Measurements from ENCODE around the gene NRBF2. TPM values are rescaled to one million over a fixed set of nuclear protein-coding genes. Genes with fewer than 3 reads are reported as not detected.

The NRBF2 gene
- total RNA-seq, 4 donors from 2014 or later, result 17.3 to 24.0 (median 22.7) TPM

GRCh38 chr10:63156236-63156635, 23.1 kb downstream of the NRBF2 start:
- intact Hi-C loops (cut with DNase I; ENCODE audit: low total_unique reads), result loop anchor here (10.0 kb wide), 1 partner anchor 561 kb away; no protein-coding TSS in a partner anchor
- no peak overlapping the region for H3K4me3 ChIP-seq (ENCODE audit: low read depth, poor library complexity, severe bottlenecking)
- DNase-seq (ENCODE audit: low spot score in 2 of 2), result no peak
- no peak for TF ChIP-seq POLR2A (IDR thresholded peaks at IDR 0.05)
- TF ChIP-seq CTCF (IDR thresholded peaks at IDR 0.05), result no peak
- 51 to 54% methylated on average over 2 of the region's 2 CpGs for WGBS, 2 donors

GRCh38 chr10:63157845-63158624, 24.9 kb downstream of the NRBF2 start:
- TF ChIP-seq CTCF (IDR thresholded peaks at IDR 0.05) (peak in 1 of 3 donors; percentile 29), POLR2A (IDR thresholded peaks at IDR 0.05) (no peak)
- intact Hi-C loops (cut with DNase I; ENCODE audit: low total_unique reads), result loop anchor here (10.0 kb wide), 1 partner anchor 563 kb away; no protein-coding TSS in a partner anchor
- H3K4me3 ChIP-seq (ENCODE audit: low read depth, poor library complexity, severe bottlenecking), result no peak overlapping the region
- no peak for DNase-seq (ENCODE audit: low spot score in 2 of 2)
- 64% methylated on average over 3 of the region's 3 CpGs for WGBS, 2 donors

- intact Hi-C loops (cut with DNase I; ENCODE audit: low total_unique reads), result loop anchor here (10.0 kb wide), 1 partner anchor 563 kb away; no protein-coding TSS in a partner anchor
- WGBS, 2 donors, result 54 to 63% methylated on average over 2 of the region's 2 CpGs
- no peak overlapping the region for H3K4me3 ChIP-seq (ENCODE audit: low read depth, poor library complexity, severe bottlenecking)
- TF ChIP-seq POLR2A (IDR thresholded peaks at IDR 0.05) (no peak), CTCF (IDR thresholded peaks at IDR 0.05) (no peak)
- no peak for DNase-seq (ENCODE audit: low spot score in 2 of 2)
Observed at GRCh38 chr10:63161592-63161991, 28.5 kb downstream of the NRBF2 start.

- TF ChIP-seq POLR2A (IDR thresholded peaks at IDR 0.05) (no peak), CTCF (IDR thresholded peaks at IDR 0.05) (no peak)
- H3K4me3 ChIP-seq (ENCODE audit: low read depth, poor library complexity, severe bottlenecking), result no peak overlapping the region
- intact Hi-C loops (cut with DNase I; ENCODE audit: low total_unique reads), result loop anchor here (10.0 kb wide), 1 partner anchor 561 kb away; no protein-coding TSS in a partner anchor
- WGBS, 2 donors, result 61 to 72% methylated on average over 2 of the region's 2 CpGs
- DNase-seq (ENCODE audit: low spot score in 2 of 2), result no peak
Observed at GRCh38 chr10:63164166-63164623, 31.1 kb downstream of the NRBF2 start.

GRCh38 chr10:63165249-63165648, 32.1 kb downstream of the NRBF2 start:
- TF ChIP-seq CTCF (IDR thresholded peaks at IDR 0.05) (no peak), POLR2A (IDR thresholded peaks at IDR 0.05) (no peak)
- DNase-seq (ENCODE audit: low spot score in 2 of 2), result no peak
- WGBS, 2 donors, result 93 to 96% methylated on average over 7 of the region's 7 CpGs
- no peak overlapping the region for H3K4me3 ChIP-seq (ENCODE audit: low read depth, poor library complexity, severe bottlenecking)
- intact Hi-C loops (cut with DNase I; ENCODE audit: low total_unique reads), result loop anchor here (10.0 kb wide), 1 partner anchor 560 kb away; no protein-coding TSS in a partner anchor
